DND-41 (cell line): ENCODE measurements around the gene GALE.
A peak's percentile ranks its signal among the peaks of the same experiment; 100 is the strongest.

Experiments used
- ATAC-seq: fragments of 200-7000 bp; cut with Tn5 transposase; 3 replicates; pipeline ENCODE4 v1.9.1; 2021; ENCODE audit warnings: low read depth; ENCODE audit not compliant: insufficient read depth
- DNase-seq: peaks from one replicate; pipeline ENCODE4 v3.0.0-alpha.2; 2020
- H2AFZ ChIP-seq: 2 replicates; pipeline ENCODE4 v1.6.0; 2012; ENCODE audit warnings: low read depth, low read length
- H3K27ac ChIP-seq: 2 replicates; pipeline ENCODE4 v1.5.1; 2012; ENCODE audit warnings: low read length, inconsistent platforms
- H3K27me3 ChIP-seq: fragments of 200-600 bp; sonication (generic); 2 replicates; pipeline ENCODE4 v1.6.0; 2012; ENCODE audit warnings: low read length, mild to moderate bottlenecking, inconsistent platforms; ENCODE audit not compliant: insufficient read depth, poor library complexity
- H3K36me3 ChIP-seq: 2 replicates; pipeline ENCODE4 v1.5.1; 2012; ENCODE audit warnings: low read length, inconsistent platforms; ENCODE audit not compliant: insufficient read depth
- H3K4me1 ChIP-seq: 2 replicates; pipeline ENCODE4 v1.5.1; 2012; ENCODE audit warnings: mild to moderate bottlenecking, low read length; ENCODE audit not compliant: insufficient read depth
- H3K4me2 ChIP-seq: 2 replicates; pipeline ENCODE4 v1.6.0; 2012; ENCODE audit warnings: mild to moderate bottlenecking, moderate library complexity, low read length, inconsistent platforms; ENCODE audit not compliant: insufficient read depth
- H3K4me3 ChIP-seq, 2 experiments: fragments of 200-600 bp in 1 of 2; shearing (Covaris generic) in 1 of 2; 2 replicates each; pipeline ENCODE4 v1.5.1; 2012 to 2016; ENCODE audit warnings: inconsistent platforms in 2 of 2, low read length in 2 of 2, mild to moderate bottlenecking in 2 of 2, low read depth in 1 of 2, moderate library complexity in 1 of 2
- H3K79me2 ChIP-seq: 2 replicates; pipeline ENCODE4 v1.6.0; 2012; ENCODE audit warnings: low read length, inconsistent platforms; ENCODE audit not compliant: insufficient read depth
- H3K9ac ChIP-seq: 2 replicates; pipeline ENCODE4 v1.6.0; 2012; ENCODE audit warnings: low read depth, mild to moderate bottlenecking, inconsistent platforms, low read length, moderate library complexity
- H3K9me3 ChIP-seq: 2 replicates; pipeline ENCODE4 v1.5.1; 2012; ENCODE audit warnings: low read length, moderate library complexity, mild to moderate bottlenecking, inconsistent platforms; ENCODE audit not compliant: insufficient read depth, severe bottlenecking
- H4K20me1 ChIP-seq: 2 replicates; pipeline ENCODE4 v1.6.0; 2012; ENCODE audit warnings: low read length; ENCODE audit not compliant: insufficient read depth
- CTCF ChIP-seq: IDR thresholded peaks from 2 replicates; pipeline ENCODE4 v1.5.1; 2012; ENCODE audit warnings: borderline replicate concordance, low read length, moderate library complexity, mild to moderate bottlenecking; ENCODE audit not compliant: poor library complexity, severe bottlenecking; ENCODE audit errors: extremely low read depth
- EZH2 ChIP-seq: IDR thresholded peaks from 3 replicates; pipeline ENCODE4 v1.6.1; 2012; ENCODE audit warnings: borderline replicate concordance, low read depth, mild to moderate bottlenecking, moderate library complexity, low read length, inconsistent platforms; ENCODE audit not compliant: severe bottlenecking

Gene GALE

GRCh38 chr1:23814016-23814415, 13.5 kb upstream of the GALE start:
- H3K9ac ChIP-seq = no peak overlapping the region
- H4K20me1 ChIP-seq = no peaks in the 10 kb centered on the region
- no peaks in the 10 kb centered on the region for H3K9me3 ChIP-seq
- H3K36me3 ChIP-seq = peaks cover 40% of the 10 kb centered on the region
- no peak overlapping the region for H3K27ac ChIP-seq
- H3K4me2 ChIP-seq = no peak overlapping the region
- H2AFZ ChIP-seq = no peak overlapping the region
- TF ChIP-seq EZH2 = no peak
- TF ChIP-seq CTCF = no peak
- H3K4me3 ChIP-seq = no peak overlapping the region
- no peak for ATAC-seq
- H3K4me1 ChIP-seq = no peaks in the 10 kb centered on the region
- DNase-seq = no peak
- H3K27me3 ChIP-seq = no peaks in the 10 kb centered on the region
- H3K79me2 ChIP-seq = no peaks in the 10 kb centered on the region

DNA sequence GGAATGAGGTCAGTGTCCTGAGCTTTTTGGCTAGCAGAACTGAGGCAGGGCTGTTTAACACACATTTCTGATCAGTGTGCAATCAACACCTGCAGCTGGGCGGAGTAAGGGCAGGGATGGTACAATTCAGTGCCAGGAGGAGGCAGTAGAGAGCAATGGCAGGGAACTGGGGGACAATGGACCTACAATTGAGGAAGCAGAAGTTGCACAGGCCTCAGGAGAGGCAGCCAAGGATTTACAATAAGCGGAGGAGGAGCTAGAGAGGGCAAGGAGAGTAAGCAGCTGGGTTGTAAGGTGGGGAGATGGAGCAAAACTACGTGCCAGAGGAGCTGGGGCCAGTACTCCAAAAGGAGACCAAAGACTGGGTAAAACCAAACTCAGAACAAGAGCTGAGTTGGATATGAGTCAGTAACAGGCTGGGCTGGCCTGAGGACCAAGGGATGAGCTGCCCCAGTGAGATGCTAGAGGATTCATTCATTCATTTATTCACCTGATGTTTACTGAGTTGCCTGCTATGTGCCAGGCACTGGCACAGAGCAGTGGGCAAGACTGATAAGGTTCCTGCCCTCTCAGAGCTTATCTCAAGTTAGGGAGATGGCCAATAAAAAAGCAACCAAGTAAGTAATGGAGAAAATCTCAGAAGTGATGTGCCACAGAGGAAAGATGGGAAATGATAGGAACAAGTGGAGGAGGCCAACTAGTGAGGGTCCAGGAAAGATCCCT, 10.4 kb upstream of the GALE start:
- peak overlapping the region; percentile 19; the same call in 1 of the 2 replicates for H2AFZ ChIP-seq
- no peaks in the 10 kb centered on the region for H3K27me3 ChIP-seq
- no peaks in the 10 kb centered on the region for H3K4me1 ChIP-seq
- ATAC-seq (peak; percentile 74), DNase-seq (peak; percentile 68)
- H3K36me3 ChIP-seq = peaks cover 35% of the 10 kb centered on the region
- H3K4me2 ChIP-seq = no peak overlapping the region
- no peak overlapping the region for H3K4me3 ChIP-seq
- H4K20me1 ChIP-seq = no peaks in the 10 kb centered on the region
- no peaks in the 10 kb centered on the region for H3K79me2 ChIP-seq
- no peaks in the 10 kb centered on the region for H3K9me3 ChIP-seq
- H3K9ac ChIP-seq = no peak overlapping the region
- TF ChIP-seq CTCF (peak; percentile 81), EZH2 (no peak)
- H3K27ac ChIP-seq = no peak overlapping the region

DNA sequence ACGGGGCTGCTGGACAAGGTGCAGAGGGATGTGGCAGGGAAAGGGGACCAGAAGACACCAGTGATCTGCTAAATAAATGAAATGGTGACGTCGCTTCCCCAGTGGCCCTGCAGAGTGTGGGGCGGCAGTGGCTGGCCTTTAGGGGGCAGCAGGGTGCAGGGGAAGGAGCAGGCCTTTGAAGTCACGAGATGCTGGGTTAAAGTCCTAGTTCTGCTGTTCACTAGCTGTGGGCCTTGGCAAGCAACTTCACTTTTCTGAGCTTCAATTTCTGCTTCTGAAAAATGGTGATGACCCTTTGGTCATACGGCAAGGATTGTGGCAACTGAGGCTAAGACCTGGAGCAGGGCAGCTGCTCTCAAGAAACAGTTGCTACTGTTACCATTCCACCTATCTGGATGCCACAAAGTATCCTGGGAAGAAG, 9.2 kb upstream of the GALE start:
- no peak for TF ChIP-seq EZH2
- TF ChIP-seq CTCF = peak; percentile 96
- Histone ChIP-seq H3K27me3 (no peaks in the 10 kb centered on the region), H3K4me3 (no peak overlapping the region), H3K4me2 (no peak overlapping the region), H3K9ac (no peak overlapping the region), H2AFZ (no peak overlapping the region), H3K4me1 (no peaks in the 10 kb centered on the region), H3K36me3 (peaks cover 35% of the 10 kb centered on the region), H4K20me1 (no peaks in the 10 kb centered on the region), H3K27ac (no peak overlapping the region), H3K9me3 (no peaks in the 10 kb centered on the region), H3K79me2 (no peaks in the 10 kb centered on the region)
- DNase-seq (peak; percentile 82), ATAC-seq (peak; percentile 93)

DNA sequence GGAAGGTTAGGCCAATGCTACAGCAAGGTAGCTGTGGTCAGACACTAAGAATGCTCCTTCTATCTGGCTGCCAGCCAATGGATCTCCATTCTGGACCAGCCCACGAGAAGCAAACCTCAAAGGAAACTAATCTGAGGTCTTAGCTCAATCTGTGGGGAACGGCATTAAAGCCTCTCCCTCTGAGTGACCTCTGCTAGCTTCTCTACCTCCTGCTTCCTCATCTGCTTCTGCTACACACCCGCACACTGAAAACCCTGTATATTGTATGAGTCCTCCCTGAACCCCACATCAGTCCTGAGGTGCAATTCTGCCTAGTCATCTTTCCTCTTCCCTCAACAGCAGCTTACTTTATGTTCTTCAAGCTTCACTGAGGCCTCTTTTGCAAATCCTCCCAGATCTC, 6.9 kb upstream of the GALE start:
- no peak overlapping the region for H2AFZ ChIP-seq
- H3K27ac ChIP-seq = no peak overlapping the region
- no peaks in the 10 kb centered on the region for H3K27me3 ChIP-seq
- peaks cover 22% of the 10 kb centered on the region for H3K36me3 ChIP-seq
- DNase-seq (no peak), ATAC-seq (no peak)
- no peaks in the 10 kb centered on the region for H4K20me1 ChIP-seq
- no peaks in the 10 kb centered on the region for H3K79me2 ChIP-seq
- H3K4me3 ChIP-seq = no peak overlapping the region
- H3K9ac ChIP-seq = no peak overlapping the region
- H3K9me3 ChIP-seq = no peaks in the 10 kb centered on the region
- H3K4me1 ChIP-seq = no peaks in the 10 kb centered on the region
- TF ChIP-seq EZH2 (no peak), CTCF (no peak)
- no peak overlapping the region for H3K4me2 ChIP-seq
